ENCODE results near the gene CEP72. TPM values are rescaled to one million over a fixed set of nuclear protein-coding genes. Genes with fewer than 3 reads are reported as not detected.

Gene CEP72
- total RNA-seq, 4 donors from 2014 or later, result 2.2 to 33.8 (median 4.5) TPM

DNA sequence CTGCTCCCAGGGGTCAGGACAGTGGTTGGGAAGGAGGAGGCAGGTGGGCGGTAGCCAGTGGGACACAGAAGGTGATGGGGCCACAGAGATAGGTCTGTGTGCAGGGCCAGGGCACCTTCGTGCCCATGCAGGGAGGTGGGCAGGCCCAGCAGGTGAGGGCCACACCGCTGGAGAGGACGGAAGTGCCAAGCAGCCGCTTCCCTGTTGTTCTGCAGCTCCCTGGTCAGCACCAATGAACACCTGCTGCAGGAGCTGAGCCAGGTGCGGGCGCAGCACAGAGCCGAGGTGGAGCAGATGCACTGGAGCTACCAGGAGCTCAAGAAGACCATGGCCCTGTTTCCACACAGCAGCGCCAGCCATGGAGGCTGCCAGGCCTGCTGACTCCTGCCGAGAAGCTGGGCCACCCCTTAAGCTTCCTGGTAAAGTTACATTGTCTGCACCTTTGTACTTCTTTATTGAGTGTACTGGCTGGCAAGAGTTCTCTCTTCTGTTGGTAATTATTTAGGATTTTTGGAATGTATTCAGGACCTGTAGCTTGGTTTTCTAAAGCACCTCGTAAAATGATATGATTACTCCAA lies 40.7 kb downstream of the CEP72 start:
- H3K4me1 ChIP-seq, result no peaks in the 10 kb centered on the region
- no peak overlapping the region for H3K4me3 ChIP-seq
- no peak for DNase-seq
- TF ChIP-seq POLR2A (IDR thresholded peaks at IDR 0.05) (no peak), CTCF (IDR thresholded peaks at IDR 0.05) (no peak)
- peaks cover 0 to under 1% (median 0%) of the 10 kb centered on the region in 3 donors for H3K36me3 ChIP-seq
- no peak overlapping the region for H3K27ac ChIP-seq
- no peaks in the 10 kb centered on the region for H3K9me3 ChIP-seq
- H3K27me3 ChIP-seq, result no peaks in the 10 kb centered on the region

- no peak for TF ChIP-seq CTCF (IDR thresholded peaks at IDR 0.05)
- TF ChIP-seq POLR2A (IDR thresholded peaks at IDR 0.05), result no peak
- Histone ChIP-seq H3K4me1 (no peaks in the 10 kb centered on the region), H3K36me3 (peaks cover 0 to 3% (median 0%) of the 10 kb centered on the region in 3 donors), H3K4me3 (no peak overlapping the region), H3K27ac (no peak overlapping the region), H3K9me3 (no peaks in the 10 kb centered on the region), H3K27me3 (no peaks in the 10 kb centered on the region)
- no peak for DNase-seq
Observed at GRCh38 chr5:654071-654778, 42.1 kb downstream of the CEP72 start.

GRCh38 chr5:655406-655805 lies 43.3 kb downstream of the CEP72 start:
- Histone ChIP-seq H3K4me1 (no peaks in the 10 kb centered on the region), H3K27ac (no peak overlapping the region), H3K9me3 (no peaks in the 10 kb centered on the region), H3K4me3 (no peak overlapping the region), H3K36me3 (peaks cover 0 to 3% (median 0%) of the 10 kb centered on the region in 3 donors), H3K27me3 (no peaks in the 10 kb centered on the region)
- TF ChIP-seq POLR2A (IDR thresholded peaks at IDR 0.05) (no peak), CTCF (IDR thresholded peaks at IDR 0.05) (no peak)
- DNase-seq, result no peak

GRCh38 chr5:657570-657969 lies 45.4 kb downstream of the CEP72 start:
- H3K36me3 ChIP-seq, result peaks cover 0 to 12% (median 0%) of the 10 kb centered on the region in 3 donors
- no peak overlapping the region for H3K27ac ChIP-seq
- H3K4me1 ChIP-seq, result no peaks in the 10 kb centered on the region
- TF ChIP-seq CTCF (IDR thresholded peaks at IDR 0.05) (no peak), POLR2A (IDR thresholded peaks at IDR 0.05) (no peak)
- no peak for DNase-seq
- H3K4me3 ChIP-seq, result no peak overlapping the region
- no peaks in the 10 kb centered on the region for H3K9me3 ChIP-seq
- no peaks in the 10 kb centered on the region for H3K27me3 ChIP-seq

DNA sequence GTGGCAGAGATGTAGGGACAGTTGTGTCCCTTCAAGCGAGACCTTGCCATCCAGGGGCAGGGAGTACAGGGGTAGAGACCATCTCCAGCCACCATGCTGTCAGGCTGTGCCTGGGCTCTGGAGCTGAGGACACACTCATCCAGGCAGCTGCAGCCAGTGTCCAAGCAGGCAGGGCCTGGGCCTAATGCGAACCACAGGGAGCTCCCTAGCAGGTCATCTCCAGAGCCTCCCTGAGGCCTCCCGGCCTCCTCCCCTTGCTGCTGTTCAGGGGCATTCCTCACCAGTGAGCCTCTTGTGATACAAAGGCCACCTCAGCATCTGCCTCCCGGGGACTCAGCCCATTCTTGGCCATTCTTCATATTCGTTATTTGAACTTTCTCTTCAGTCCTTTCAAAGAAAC lies 46.0 kb downstream of the CEP72 start:
- TF ChIP-seq CTCF (IDR thresholded peaks at IDR 0.05) (no peak), POLR2A (IDR thresholded peaks at IDR 0.05) (no peak)
- no peaks in the 10 kb centered on the region for H3K9me3 ChIP-seq
- DNase-seq, result no peak
- no peak overlapping the region for H3K27ac ChIP-seq
- H3K27me3 ChIP-seq, result no peaks in the 10 kb centered on the region
- peaks cover 0 to under 1% (median 0%) of the 10 kb centered on the region in 4 donors for H3K4me1 ChIP-seq
- H3K4me3 ChIP-seq, result no peak overlapping the region
- peaks cover 0 to 15% (median 0%) of the 10 kb centered on the region in 3 donors for H3K36me3 ChIP-seq
